Activated naive CD4-positive, alpha-beta T cell treated with anti-CD3 and anti-CD28 coated beads, Interleukin-2, amount 50 U/mL, for 16 hours (primary cell): Measurements from ENCODE around the gene CD63.

Source experiments
- DNase-seq: peaks from one replicate; pipeline ENCODE4 v3.0.0-alpha.2; 2020

CD63 gene

DNA sequence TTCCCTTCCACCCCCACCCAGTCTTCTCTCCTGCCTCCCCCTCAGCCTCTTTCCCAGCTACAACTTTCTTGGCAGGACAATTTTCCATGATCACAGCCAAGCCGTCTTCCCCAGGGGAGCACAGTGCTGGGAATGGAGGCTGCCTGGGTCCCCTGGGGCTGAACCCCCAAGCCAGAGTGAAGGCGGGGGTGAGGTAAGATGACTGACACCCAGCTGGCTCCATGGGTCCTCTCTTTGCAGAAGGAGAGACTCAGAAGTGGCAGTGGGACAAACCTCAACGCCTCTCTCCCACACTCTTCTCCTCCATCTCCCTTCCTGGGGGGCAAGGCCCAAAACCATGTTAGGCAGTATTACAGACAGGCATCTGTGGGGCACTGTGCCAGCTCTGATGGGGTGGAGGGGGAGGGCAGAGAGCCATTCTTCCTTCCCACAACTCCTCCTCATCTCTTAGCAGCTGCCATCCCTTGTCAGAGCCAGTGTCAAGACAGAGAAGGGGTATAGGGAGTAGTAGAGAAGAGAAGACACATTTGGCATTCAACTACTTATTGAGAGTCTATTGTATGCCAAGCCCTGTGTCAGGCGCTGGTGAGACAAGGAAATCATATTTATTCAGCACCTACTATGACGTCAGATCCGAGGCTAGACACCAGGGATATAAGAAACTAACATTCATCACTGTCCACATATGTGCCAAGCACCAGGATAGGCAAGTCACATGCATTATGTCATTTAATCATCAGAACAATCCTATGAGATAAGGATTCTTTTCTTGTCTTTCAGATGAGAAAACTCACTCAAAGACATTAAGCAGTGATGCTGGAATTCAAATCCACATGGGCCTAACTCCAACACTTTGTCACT, 24.7 kb downstream of the CD63 start:
- no peak for DNase-seq

DNA sequence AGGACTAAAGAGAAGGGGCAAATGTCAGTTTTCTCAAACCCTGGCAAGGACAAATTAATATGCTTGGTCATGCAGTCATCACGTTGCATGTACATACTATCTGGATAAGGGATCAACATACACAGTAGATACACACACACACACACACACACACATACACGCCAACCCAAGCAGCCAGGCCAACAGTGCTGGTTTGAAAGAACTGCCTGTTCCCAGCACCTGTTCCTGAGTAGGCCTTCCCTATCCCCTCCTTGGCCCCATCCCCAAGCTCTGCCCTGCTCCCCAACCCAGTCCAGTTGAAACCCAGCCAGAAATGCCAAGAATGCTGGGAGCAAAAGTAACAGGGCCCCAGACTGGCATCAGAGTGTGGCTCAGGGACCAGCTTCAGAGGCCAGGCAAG, 25.5 kb downstream of the CD63 start:
- DNase-seq = no peak

DNA sequence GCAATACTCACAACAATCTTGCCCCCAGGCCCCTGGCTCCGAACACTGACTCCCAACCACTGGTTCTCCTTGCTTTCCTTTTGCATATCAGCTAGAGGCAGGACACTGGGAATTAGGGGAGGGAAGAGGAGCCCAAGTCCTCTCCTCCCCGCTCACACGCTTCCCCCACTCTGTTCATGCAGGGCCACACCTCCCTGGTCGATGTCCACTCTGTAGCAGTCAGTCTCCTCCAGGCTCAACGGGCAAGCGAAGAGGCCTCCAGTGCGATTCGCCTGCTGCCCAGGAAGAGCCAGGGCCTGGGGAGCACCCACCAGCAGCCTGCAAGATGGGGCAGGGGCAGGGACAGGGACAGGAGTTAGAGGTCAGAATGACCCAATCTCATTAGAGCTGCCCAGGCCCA, 25.9 kb downstream of the CD63 start:
- no peak for DNase-seq

DNA sequence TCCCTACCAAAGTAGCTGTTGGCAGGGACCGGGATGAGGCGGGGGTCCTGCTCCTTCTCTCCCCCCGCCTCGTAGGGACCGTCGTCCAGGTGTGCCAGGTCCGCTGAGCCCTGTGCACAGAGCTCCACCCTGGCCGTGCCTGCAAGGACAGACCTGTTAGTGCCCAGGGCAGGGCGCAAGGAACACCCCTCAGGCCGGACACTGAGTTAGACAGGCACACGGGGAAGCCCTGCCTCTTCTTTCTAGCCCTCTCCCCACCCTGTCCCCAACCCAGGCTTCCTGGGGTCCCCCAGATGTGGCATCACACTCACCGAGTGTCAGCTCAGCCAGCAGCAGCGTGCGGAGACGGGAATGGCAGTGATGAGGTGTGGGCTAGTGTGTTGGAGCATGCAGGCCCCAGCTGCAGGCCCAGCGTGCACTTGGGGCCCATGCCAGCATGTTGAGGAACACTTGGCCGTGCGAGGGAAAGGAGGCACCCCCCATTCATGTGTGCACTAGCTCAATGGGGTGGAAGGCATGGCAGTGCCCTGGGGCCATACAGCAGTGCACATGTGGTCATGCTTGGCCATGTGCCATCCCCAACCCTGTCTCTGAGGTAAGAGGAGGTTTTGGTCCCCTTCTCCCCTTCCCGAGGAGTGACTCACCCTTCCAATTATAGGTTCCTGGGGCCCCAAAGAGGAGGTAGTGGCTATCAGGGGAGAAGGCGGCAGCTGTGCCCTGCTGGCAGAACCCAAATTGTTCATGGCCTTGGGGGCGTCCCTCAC, 28.4 kb downstream of the CD63 start:
- no peak for DNase-seq

DNA sequence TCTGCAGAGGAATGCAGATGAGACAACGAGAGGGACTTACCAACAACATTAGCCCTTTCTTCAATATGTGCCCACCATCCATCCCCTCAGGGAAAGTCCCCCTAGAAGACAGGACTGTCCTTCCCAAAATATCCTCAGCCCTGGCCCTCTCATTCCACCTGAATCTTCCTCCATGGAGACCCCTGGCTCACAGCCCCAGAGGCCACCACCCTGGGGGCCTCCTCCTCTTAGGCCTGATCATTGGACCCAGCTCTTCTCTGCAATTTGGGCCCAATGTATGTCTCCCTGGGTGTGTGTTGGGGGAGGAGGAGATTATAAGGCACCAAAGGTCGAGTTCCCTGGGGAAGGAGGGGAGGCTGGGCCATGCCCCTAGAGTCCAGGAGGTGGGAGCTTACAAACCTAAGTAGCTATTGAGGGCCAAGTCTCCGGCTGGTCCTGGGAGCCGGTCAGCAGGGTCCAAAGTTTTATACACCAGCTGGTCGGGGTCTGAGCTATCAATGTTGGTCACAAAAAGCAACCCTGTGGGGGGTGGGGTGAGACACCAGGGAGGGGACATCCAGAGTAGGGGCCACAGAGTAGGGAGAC, 29.2 kb downstream of the CD63 start:
- no peak for DNase-seq

DNA sequence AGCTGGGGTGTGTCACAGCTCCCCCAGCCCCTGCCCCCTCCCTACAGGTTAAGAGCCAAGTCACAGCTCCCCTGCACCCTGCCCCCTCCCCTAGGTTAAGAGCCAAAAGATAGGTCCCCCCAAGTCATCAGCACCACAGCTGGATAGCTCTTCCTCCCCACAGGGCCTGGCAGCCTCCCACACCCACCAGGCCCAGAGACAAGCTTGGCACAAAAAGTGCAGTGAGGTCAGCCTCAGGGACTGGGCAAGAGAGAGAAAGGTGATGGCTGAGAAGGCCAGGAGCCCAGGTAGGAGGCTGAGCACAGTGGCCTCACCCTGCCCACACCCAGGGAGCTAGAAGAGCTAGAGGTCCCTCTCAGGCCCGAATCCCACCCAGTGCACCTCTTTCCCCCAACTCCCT, 29.8 kb downstream of the CD63 start:
- no peak for DNase-seq

DNA sequence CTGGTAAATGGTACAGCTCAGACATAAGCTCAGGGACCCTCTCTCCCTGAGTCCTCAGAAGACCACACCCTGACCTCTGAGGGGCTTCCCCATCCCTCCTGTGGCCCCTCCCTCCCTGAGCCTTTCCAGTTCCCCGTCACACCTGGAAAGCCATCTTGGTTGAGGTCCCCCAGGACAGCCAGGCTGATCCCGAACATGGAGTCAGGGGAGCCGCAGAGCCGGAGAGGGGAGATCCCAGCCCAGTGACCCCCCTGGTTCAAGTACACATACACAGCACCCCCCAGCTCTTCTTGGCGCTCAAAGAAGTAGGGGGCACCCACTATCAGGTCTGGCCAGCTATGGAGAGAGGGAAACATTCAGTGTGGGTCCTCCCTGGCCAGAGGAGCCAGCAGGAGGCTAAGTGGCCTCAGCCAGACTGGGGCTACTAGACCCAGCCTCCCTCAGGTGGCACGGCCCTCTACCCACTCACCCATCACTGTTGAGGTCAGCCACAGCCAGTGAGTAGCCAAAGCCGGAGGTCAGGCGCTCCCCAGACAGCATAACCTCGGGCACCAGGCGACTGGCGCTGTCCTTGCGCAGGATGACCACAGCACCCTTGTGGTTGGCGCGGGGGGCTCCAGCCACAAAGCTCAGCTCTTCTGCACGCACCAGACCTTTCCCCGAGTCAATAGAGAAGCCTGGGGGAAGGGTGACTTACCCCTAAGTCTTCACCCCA, 30.4 kb downstream of the CD63 start:
- DNase-seq = no peak

DNA sequence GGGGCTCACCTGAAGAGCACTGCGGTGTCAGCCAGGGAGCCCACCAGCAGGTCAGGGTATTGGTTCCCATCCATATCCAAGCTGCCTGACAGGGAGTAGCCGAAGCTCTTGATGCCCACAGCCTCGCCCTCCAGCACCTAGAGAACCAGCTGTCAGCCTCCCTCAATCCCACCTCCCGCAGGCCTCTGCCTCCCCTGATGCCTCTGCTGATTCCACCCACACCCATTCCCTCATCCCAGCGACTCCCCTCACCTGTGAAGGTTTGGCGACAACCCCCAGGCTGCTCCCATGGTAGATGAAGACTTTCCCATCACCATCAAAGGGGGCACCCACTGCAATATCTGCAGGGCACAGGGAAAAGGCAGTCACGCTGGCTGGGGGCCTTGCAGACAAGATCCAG, 31.1 kb downstream of the CD63 start:
- no peak for DNase-seq

DNA sequence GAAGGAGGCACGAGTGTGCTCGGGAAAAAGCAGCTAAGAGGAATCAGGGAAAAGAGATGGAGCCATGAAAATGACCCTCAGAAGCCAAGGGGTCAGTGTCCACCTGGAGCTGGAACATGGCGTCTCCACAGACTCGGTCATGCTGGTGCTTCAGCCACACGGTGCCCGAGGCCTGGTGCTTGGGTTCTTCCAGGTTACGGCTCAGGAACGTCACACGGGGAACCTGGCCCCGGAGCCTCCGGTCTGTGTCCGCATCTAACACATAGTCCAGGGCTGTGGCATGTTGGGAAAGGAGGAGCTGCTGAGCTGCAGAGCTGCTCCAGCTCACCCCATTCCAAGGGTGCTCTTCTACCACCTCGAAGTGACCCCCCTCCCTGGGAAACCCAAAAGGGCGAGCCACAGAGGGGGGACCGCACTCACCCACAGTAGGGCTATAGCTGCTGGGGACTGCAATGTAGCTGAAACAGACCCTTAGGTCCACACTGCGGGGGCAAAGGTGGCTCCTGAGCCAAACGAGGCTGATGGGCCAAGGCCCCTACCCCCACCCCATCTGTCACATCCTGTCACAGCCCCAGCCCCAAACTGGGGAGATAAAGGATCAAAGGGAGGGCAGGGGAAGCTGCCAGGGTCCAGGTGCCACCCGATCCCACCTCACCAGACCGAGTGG, 31.9 kb downstream of the CD63 start:
- DNase-seq = no peak

DNA sequence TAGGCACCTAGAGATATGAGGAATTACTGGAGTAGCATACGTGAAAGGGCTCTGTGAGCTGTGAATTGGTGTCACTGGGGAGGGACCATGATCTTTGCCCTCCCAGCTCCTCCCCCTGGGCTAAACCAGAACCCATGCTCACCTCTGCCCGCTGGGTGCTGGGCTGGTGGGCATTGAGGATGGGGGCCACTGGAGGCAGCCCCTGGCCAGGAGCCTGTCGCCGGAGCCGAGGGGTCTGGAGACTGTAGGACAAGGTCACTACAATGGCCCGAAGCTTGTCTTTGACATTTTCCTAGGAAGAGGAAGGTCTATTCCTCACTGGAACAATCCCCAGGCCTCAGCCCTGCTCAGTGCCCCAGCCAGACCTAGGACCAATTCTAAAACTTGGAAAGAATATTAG, 32.7 kb downstream of the CD63 start:
- no peak for DNase-seq

DNA sequence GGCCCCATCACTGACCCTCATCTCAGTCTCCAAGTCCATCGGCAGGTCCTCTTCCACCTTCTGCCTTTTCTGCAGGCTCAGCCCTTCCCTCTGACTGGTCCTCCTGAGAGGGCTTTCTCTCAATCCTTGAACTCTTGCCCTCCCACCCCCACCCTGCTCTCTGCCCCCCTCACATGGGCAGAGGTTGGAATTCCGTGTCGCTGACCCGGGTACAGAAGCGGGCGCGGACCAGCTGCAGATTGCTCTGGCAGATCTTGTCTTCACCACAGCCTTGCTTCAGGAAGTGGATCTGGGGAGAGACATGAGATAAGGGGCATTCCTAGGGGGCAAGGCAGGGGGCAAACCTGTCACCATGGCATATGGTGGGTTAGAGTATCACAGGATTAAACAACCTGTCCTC, 33.5 kb downstream of the CD63 start:
- no peak for DNase-seq

DNA sequence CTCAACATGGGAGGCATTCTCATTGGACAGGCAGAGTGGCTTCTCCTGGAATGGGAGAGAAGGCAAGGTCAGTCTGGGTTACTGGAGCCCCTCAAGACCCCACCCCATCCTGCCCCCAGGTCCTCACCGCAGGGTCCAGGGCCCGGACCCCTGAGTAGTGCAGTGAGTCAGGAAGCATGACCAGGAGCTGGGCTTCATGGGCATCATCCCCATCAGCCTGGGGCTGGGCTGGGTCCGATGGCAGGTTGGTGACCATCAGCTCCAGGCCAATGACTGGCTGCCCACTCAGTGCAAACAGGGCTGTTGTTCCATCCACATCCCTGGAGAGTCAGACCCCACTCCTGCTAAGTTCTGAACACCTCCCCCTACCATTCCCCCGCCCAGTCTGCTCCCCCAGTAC, 34.2 kb downstream of the CD63 start:
- DNase-seq = no peak

DNA sequence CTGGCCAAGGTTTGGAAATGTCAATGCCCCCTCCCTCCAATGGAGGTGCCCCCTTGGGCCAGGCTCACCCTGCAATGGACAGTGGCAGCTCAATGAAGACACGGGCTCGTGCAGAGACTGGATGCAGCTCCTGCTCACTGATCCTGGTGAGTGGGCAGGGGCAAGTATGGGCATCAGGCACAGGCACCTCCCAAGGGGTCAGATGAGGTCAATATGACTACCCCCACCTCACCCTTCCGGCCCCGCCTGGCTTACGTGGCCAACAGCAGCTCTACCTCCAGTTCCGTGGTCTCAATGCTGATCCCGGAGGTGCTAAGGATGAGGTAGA, 34.7 kb downstream of the CD63 start:
- DNase-seq = no peak

DNA sequence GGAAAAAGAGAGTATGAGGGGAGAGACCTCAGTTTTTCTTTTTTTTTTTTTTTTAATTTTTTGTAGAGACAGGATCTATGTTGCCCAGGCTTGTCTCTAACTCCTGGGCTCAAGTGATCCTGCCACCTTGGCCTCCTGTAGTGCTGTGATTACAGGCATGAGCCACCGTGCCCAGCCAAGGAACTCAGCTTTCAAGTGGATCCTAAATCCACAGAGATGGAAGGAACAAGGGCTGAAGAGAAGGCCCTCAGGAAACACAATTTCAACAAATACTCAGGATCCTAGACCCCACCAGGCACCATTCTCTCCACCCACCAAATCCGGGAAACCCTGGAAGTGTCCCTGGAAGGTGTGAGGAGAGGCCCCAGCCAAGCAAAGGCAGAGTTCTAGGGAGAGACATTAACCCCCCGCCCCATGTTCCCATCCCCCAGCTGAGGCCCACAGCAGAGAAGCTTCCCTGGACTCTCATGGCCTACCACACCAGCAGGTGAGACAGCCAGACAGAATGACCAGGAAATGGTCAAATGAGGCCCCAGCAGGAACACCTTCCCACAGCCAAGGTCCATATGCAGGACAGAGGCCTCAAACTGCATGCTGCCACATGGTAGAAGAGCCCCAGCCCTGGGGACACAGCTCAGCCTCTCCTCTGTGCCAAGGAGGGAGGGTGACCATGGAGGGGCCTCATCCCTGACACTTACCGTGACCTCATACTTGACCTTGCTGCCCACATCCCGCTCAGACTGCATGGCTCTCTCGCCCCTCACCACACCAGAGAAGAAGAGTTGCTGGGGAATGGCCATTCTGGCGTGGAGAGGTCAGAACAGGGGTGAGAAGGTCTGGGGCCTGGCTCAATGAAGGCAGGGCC, 35.3 kb downstream of the CD63 start:
- no peak for DNase-seq

DNA sequence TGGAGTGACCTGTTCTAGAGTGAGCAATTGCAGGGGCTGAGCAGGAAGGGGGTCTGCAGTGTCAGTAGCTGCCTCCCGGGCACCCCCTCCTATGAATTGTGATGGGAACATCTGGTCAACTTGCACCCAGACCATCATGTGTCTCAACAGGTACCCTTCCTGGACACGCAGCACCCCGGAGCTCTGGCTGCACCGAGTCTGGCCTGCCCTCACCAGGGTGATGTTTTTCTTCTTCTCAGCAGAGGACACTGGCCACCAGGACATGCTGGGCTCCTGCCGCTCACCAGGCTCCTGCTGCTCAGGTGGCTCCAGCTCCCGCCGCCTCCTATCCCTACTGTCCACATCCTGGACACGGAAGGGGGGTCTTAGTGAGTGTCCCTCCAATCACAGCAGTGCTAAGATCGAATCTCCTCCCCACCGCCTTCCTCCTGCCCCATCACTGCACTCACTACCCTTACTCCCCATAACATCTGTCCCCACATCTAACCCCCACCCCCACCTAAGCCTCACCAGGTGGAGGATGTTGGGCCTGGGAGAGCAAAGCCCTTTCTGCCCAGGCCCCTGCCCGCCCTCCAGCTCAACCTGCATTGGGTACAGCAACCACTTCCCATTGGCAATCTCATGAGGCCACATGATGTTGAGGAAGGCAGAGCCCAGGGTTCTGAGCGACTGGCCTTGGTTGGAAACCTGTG, 36.0 kb downstream of the CD63 start:
- no peak for DNase-seq

DNA sequence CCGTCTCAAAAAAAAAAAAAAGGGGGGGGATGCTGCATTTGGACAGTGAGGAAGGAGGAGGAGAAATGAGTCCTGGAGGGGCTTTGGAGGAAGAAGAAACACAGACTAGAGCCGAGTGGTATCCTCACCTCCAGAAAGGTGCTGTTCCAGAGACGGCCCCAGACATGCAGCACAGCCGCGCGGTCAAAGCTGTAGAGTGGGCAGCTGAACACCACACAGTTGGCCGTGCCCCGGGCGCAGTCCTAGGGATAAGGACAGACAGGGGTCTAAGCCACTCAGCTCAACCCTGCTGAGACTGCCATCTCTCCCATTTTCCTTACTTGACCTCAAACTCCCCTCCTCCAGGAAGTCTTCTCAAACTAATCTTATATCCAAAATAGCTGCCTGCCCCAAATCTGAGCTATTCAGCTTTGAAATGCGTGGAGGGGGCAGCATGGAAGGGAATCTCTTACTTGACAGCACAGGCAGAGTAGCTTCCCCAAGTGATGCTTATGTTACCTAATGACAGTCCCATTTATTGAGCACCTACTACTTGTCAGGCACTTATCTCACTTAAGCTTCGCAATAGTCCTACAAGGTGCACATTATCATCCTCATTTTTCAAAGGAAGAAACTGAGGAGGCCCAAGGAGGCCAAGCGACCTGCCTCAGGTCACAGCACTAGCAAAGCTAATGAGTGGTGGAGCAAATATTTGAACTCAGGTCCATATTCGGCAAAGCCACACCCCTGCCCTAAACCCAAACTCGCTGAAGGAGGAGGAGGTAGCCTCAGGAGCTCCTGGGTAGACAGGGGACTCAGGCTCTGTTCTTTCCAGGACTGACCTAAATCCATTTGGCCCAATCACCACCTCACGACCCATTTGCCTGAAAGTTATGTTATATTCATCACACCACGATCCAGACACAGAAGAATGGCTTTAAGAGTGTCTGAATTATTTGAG, 39.8 kb downstream of the CD63 start:
- DNase-seq = no peak

DNA sequence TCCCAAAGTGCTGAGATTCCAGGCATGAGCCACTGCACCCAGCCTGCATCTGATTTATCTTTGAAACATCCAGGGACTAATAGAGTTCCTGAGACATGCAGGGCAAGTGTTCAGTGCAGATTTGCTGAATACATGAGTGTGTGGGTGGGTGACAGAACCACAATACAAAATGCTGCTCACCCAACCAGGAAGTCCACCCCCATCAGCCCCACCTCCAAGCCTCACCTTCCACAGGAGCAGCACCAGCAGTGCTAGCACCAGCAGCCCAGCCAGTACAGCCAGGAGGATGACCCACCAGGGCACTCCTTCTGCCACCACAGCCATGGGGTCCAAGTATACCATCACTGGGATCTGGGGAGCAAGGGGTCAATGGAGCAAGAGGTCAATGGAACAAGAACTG, 41.1 kb downstream of the CD63 start:
- no peak for DNase-seq

DNA sequence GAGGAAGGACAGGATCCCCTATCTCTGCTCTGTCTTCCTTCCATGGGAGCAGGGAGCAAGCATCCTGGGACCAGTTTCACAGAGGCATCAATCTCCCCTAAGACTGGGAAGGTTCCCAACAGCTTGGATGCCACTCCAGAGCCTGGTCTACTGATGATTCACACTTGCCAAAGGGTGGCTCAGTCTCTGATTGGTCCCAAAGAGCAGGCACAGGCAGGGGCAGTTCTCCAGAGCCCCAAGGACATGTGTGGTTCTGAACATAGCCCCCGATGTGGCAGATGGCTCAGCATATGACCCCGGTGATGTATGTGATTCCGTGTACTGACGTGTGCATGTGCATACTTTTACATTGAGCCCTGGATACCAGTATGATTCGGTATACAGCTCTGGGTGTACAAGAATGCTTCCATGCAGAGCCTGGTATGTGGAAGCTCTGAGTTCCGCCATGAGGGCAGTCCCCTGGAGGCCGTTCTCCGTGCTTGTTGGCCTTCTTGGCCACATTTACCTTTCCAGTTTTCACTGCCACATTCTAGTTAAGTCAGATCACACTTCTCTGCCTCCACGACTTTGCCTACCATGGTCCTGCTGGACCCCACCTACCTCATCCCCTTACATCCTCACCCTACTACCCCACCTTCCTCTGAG, 42.3 kb downstream of the CD63 start:
- DNase-seq = no peak

DNA sequence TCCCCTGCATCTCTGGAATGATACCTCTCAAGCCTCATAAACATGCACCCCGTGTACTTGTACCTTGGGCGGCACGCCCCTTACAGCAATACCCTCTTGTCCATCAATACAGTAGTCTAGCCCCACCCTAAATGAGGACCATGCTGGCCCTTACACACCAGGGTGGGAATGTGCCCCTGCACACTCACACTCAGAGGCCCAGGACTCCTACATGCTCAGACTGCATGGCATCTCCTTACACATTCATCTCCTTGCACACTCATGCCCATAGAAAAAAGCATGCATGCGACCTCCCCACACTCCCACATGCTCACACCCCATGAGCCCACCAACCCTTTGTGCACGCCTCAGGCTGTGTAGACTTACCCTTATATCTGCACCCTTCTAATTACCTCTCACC, 43.1 kb downstream of the CD63 start:
- DNase-seq = no peak
